Keratinocyte (primary cell): ENCODE measurements around the gene FGF18. TPM values are rescaled to one million over a fixed set of nuclear protein-coding genes. Genes with fewer than 3 reads are reported as not detected.

Experiments used
- DNase-seq: peaks from one replicate; pipeline ENCODE4 v3.0.0-alpha.2; 2011; ENCODE audit warnings: low read depth, missing footprints, low spot score
- FAIRE-seq: peaks from 2 replicates; lab custom pipeline; 2011; peaks lifted over from hg19 to GRCh38; lab: Jason Lieb, UNC
- H2AFZ ChIP-seq: 2 replicates; pipeline ENCODE4 v1.6.0; 2012; ENCODE audit warnings: low read length, control low read depth, inconsistent platforms; ENCODE audit not compliant: control insufficient read depth
- H3K27ac ChIP-seq: 2 replicates; pipeline ENCODE4 v1.5.1; 2011; ENCODE audit warnings: low read length; ENCODE audit not compliant: control insufficient read depth, insufficient read depth
- H3K27me3 ChIP-seq: 3 replicates; pipeline ENCODE4 v1.6.0; 2011; ENCODE audit warnings: low read length; ENCODE audit not compliant: control insufficient read depth, insufficient read depth; ENCODE audit errors: extremely low read depth
- H3K36me3 ChIP-seq, 2 experiments: 2 replicates in 1 of 2; 3 replicates in 1 of 2; pipeline ENCODE4 v1.5.1; 2011; ENCODE audit warnings: low read length in 2 of 2, mild to moderate bottlenecking in 1 of 2; ENCODE audit not compliant: control insufficient read depth in 2 of 2, insufficient read depth in 2 of 2; ENCODE audit errors: extremely low read depth in 1 of 2
- H3K4me1 ChIP-seq: 3 replicates; pipeline ENCODE4 v1.5.1; 2011; ENCODE audit warnings: low read length; ENCODE audit not compliant: control insufficient read depth, insufficient read depth; ENCODE audit errors: extremely low read depth
- H3K4me2 ChIP-seq: 3 replicates; pipeline ENCODE4 v1.6.0; 2011; ENCODE audit warnings: low read depth, low read length; ENCODE audit not compliant: control insufficient read depth, insufficient read depth; ENCODE audit errors: extremely low read depth
- H3K4me3 ChIP-seq, 3 experiments: fragments of 200-600 bp in 1 of 3; sonication (generic) in 1 of 3; 2 replicates in 2 of 3; 3 replicates in 1 of 3; pipeline ENCODE4 v1.5.1; 2011 to 2016; ENCODE audit warnings: low read length in 3 of 3, mild to moderate bottlenecking in 3 of 3, control low read depth in 2 of 3, inconsistent platforms in 1 of 3, low read depth in 1 of 3, mixed read lengths in 1 of 3, mixed run types in 1 of 3, moderate library complexity in 1 of 3; ENCODE audit not compliant: control insufficient read depth in 2 of 3, insufficient read depth in 2 of 3; ENCODE audit errors: extremely low read depth in 1 of 3
- H3K79me2 ChIP-seq: 2 replicates; pipeline ENCODE4 v1.6.0; 2012; ENCODE audit warnings: low read length; ENCODE audit not compliant: control insufficient read depth, insufficient read depth
- H3K9ac ChIP-seq: 3 replicates; pipeline ENCODE4 v1.6.0; 2011; ENCODE audit warnings: low read length; ENCODE audit not compliant: control insufficient read depth, insufficient read depth; ENCODE audit errors: extremely low read depth
- H3K9me1 ChIP-seq: 3 replicates; pipeline ENCODE4 v1.6.0; 2011; ENCODE audit warnings: low read length; ENCODE audit not compliant: control insufficient read depth, insufficient read depth; ENCODE audit errors: extremely low read depth
- H3K9me3 ChIP-seq: 2 replicates; pipeline ENCODE4 v1.5.1; 2012; ENCODE audit warnings: low read depth, low read length; ENCODE audit not compliant: control insufficient read depth
- H4K20me1 ChIP-seq: 3 replicates; pipeline ENCODE4 v1.6.0; 2011; ENCODE audit warnings: low read length; ENCODE audit not compliant: control insufficient read depth, insufficient read depth; ENCODE audit errors: extremely low read depth
- EZH2 ChIP-seq: IDR thresholded peaks from one replicate; pipeline ENCODE4 v1.6.1; 2012; ENCODE audit warnings: inconsistent platforms, mild to moderate bottlenecking, low read length, moderate library complexity
- dilution Hi-C: fragments of 300-500 bp; cut with MboI; formaldehyde crosslinking; loops from one replicate; pipeline ENCODE4 v1.7.0; 2020; ENCODE audit warnings: low sequenced_read_pairs; ENCODE audit not compliant: extremely low pct_ligation_motif_present
- polyA plus RNA-seq, 5 experiments: library from polyadenylated mRNA; depleted of rRNA in 3 of 5; stranded (reverse) in 3 of 5; stranded (forward) in 1 of 5; unstranded in 1 of 5; fragments of >200 nt; gene quantifications; 1 replicate in 1 of 5; 2 replicates in 3 of 5; 3 replicates in 1 of 5; pipeline versions ENCODE4 v1.2.1 to v1.2.3, GENCODE V29; 2011 to 2012; ENCODE audit warnings: missing spikeins in 2 of 5, low read depth in 1 of 5, low replicate concordance in 1 of 5
- TF ChIP-seq, protein P1 (sequence below), 3 experiments: IDR thresholded peaks in 1 of 3; conservative IDR thresholded peaks in 1 of 3; optimal IDR thresholded peaks in 1 of 3; 2 replicates in 2 of 3; 3 replicates in 1 of 3; pipeline versions ENCODE3 to v1.5.1; 2011; ENCODE audit warnings: low read length in 3 of 3, mild to moderate bottlenecking in 3 of 3, moderate library complexity in 2 of 3, control low read depth in 1 of 3, inconsistent platforms in 1 of 3; ENCODE audit not compliant: insufficient read depth in 2 of 3; ENCODE audit errors: extremely low read depth in 1 of 3

Gene FGF18
- polyA plus RNA-seq, 1 donor (not counting 4 experiments of a cell fraction or from before 2014, with no cell fraction given) = 0.05 TPM

DNA sequence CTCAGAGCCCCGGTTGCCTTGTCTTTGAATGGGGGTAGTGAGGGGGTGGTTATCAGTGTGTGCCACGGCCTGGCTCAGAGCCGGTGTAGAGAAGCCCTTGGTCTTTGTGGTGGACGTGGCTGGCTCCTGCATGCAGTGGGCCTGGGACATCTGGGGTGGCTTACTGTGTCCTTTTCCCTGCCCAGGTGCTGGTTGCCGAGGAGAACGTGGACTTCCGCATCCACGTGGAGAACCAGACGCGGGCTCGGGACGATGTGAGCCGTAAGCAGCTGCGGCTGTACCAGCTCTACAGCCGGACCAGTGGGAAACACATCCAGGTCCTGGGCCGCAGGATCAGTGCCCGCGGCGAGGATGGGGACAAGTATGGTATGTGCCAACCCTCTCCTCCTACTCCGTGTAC lies 16.5 kb downstream of the FGF18 start:
- Histone ChIP-seq H3K27ac (no peak overlapping the region), H3K27me3 (no peaks in the 10 kb centered on the region), H3K4me1 (no peaks in the 10 kb centered on the region), H2AFZ (no peak overlapping the region), H3K4me2 (no peak overlapping the region), H3K36me3 (no peaks in the 10 kb centered on the region), H3K9ac (no peak overlapping the region), H3K9me1 (no peaks in the 10 kb centered on the region), H3K4me3 (no peak overlapping the region), H3K9me3 (no peaks in the 10 kb centered on the region), H3K79me2 (no peaks in the 10 kb centered on the region), H4K20me1 (no peaks in the 10 kb centered on the region)
- FAIRE-seq (no peak), DNase-seq (no peak)
- no peak for TF ChIP-seq EZH2
- TF ChIP-seq, protein P1, sequence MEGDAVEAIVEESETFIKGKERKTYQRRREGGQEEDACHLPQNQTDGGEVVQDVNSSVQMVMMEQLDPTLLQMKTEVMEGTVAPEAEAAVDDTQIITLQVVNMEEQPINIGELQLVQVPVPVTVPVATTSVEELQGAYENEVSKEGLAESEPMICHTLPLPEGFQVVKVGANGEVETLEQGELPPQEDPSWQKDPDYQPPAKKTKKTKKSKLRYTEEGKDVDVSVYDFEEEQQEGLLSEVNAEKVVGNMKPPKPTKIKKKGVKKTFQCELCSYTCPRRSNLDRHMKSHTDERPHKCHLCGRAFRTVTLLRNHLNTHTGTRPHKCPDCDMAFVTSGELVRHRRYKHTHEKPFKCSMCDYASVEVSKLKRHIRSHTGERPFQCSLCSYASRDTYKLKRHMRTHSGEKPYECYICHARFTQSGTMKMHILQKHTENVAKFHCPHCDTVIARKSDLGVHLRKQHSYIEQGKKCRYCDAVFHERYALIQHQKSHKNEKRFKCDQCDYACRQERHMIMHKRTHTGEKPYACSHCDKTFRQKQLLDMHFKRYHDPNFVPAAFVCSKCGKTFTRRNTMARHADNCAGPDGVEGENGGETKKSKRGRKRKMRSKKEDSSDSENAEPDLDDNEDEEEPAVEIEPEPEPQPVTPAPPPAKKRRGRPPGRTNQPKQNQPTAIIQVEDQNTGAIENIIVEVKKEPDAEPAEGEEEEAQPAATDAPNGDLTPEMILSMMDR (optimal IDR thresholded peaks at IDR 0.05 in 1 of 3, IDR thresholded peaks at IDR 0.05 in 1 of 3, conservative IDR thresholded peaks at IDR 0.05 in 1 of 3; ENCODE audit: extremely low read depth in 1 of 3, insufficient read depth in 2 of 3, low read length in 3 of 3) = no peak
- dilution Hi-C loops = no loop called here

DNA sequence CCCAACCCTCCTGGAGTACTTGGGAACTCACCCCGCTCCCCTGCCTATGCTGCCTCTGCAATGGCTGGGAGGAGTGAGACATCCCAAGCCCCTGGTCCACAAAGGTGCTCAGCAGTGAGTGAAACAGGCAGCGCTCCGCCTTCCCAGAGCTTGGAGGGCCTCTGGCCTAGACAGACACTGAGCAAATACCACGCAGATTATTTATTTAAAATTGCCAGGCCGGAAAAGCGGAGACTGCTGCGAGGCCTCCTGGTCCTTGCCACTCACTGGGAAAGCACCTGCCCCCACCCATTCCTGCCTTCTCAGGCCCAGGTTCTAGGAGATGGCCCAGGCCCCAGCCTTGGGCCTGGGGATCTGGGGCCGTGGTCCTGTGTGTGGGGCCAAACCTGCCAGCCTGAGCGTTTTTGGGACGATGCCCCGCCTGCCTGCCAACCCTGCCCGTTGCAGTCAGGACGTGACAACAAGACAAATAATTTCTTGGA lies 17.4 kb downstream of the FGF18 start:
- Histone ChIP-seq H3K4me3 (no peak overlapping the region), H3K4me1 (no peaks in the 10 kb centered on the region), H3K27me3 (peaks cover 3% of the 10 kb centered on the region), H3K9me1 (no peaks in the 10 kb centered on the region), H4K20me1 (no peaks in the 10 kb centered on the region), H3K36me3 (no peaks in the 10 kb centered on the region), H3K27ac (no peak overlapping the region), H2AFZ (no peak overlapping the region), H3K4me2 (no peak overlapping the region), H3K79me2 (no peaks in the 10 kb centered on the region), H3K9me3 (no peaks in the 10 kb centered on the region), H3K9ac (no peak overlapping the region)
- FAIRE-seq (no peak), DNase-seq (no peak)
- no peak for TF ChIP-seq EZH2
- TF ChIP-seq, protein P1 (optimal IDR thresholded peaks at IDR 0.05 in 1 of 3, IDR thresholded peaks at IDR 0.05 in 1 of 3, conservative IDR thresholded peaks at IDR 0.05 in 1 of 3; ENCODE audit: extremely low read depth in 1 of 3, insufficient read depth in 2 of 3, low read length in 3 of 3) = no peak
- dilution Hi-C loops = no loop called here
